GM19467 (cell line): ENCODE data around the gene ISCA1.

ENCODE experiments used
- ATAC-seq: cut with Tn5 transposase; IDR thresholded peaks from one replicate; pipeline ENCODE4 v1.9.1; 2021; ENCODE audit warnings: mild to moderate bottlenecking, moderate library complexity; ENCODE audit not compliant: unreplicated experiment

The ISCA1 gene

DNA sequence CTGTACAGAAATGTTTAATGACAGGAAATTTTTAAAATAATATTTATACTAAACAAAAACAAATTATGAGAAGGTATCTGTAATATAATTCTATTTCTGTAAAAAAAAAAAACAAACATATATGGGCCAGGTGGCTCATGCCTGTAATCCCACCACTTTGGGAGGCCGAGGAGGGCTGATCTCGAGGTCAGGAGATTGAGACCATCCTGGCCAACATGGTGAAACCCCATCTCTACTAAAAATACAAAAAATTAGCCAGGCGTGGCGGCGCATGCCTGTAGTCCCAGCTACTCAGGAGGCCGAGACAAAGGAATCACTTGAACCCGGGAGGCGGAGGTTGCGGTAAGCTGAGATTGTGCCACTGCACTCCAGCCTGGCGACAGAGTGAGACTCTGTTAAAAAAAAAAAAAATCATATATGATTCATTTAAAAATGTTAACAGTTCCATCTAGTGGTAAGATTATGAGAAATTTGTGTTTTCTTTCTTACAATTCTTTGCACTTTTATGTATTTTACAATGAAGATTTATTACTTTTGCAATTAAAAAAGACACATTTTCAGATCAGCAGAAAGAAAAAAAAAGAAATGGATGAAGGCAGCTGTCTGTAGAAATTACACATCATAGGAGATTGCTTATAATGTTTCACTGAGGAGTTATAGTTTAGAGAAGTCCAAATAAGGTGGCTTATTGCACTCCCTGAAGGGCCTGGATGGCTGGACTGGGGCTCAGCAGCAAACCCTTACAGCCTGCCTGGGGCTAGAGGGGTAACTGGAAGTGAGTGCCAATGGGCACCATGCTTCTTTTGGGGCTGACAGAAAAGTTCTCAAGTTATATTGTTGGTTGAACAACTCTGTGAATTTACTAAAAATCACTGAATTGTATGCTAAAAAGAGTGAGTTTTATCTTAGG lies 43.2 kb downstream of the ISCA1 start:
- no peak for ATAC-seq

- no peak for ATAC-seq
Observed at GRCh38 chr9:86230858-86231257, 51.5 kb downstream of the ISCA1 start.

DNA sequence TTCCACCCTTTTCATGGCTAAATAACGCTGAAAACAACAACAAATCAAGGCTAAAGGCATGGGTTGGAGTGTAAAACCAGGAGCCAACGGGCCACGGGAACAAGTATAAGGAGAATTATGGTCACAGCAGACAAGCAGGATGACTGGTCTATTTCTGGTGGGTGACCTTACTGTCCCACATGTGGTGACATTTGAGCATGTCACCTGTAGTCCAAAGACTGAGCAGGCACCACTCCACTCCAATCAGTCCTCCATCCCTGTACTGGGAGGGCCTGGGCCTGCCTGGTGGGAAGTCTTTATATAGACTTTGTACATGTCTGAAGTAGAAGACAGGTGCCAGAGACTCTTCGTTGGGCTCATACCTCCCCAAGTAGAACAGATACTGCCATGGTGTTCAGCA lies 59.7 kb downstream of the ISCA1 start:
- ATAC-seq: no peak

DNA sequence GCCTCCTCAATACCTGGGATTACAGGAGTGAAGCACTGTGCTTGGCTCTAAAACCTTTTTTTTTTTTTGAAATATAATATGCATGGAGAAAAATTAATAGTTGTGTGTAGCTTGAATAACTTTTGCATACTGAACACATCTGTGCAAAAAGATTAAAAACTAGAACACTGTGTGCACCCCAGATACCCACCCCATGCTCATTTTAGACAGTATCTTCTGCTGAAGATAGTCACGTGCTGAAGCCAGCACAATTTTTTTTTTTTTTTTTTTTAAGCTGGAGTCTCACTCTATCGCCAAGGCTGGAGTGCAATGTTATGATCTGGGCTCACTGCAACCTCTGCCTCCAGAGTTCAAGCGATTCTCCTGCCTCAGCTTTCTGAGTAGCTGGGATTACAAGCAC lies 62.7 kb downstream of the ISCA1 start:
- ATAC-seq: no peak

- ATAC-seq: no peak
Observed at GRCh38 chr9:86217076-86217755, 65.1 kb downstream of the ISCA1 start.
